HEK293 (cell line): Measurements from ENCODE around the gene REG3A.

ENCODE experiments used
- CTCF ChIP-seq: fragments of 450-650 bp; formaldehyde crosslinking; IDR thresholded peaks from 2 replicates; pipeline ENCODE4 v1.5.1; 2016; ENCODE audit warnings: missing biosample characterization, missing genetic modification characterization
- FEZF1 ChIP-seq: fragments of 450-650 bp; formaldehyde crosslinking; IDR thresholded peaks from 2 replicates; pipeline ENCODE4 v1.5.1; 2016; ENCODE audit warnings: missing biosample characterization, missing genetic modification characterization
- KLF10 ChIP-seq: fragments of 450-650 bp; IDR thresholded peaks from 2 replicates; pipeline ENCODE4 v1.5.1; 2018; ENCODE audit warnings: missing biosample characterization, mild to moderate bottlenecking, missing genetic modification characterization
- SCRT2 ChIP-seq: fragments of 450-650 bp; formaldehyde crosslinking; IDR thresholded peaks from 2 replicates; pipeline ENCODE4 v1.5.1; 2016; ENCODE audit warnings: missing biosample characterization, missing genetic modification characterization
- TCF7L2 ChIP-seq: IDR thresholded peaks from 2 replicates; pipeline ENCODE4 v1.6.1; 2011; ENCODE audit warnings: low read depth, mild to moderate bottlenecking, inconsistent platforms, low read length, moderate library complexity, borderline replicate concordance
- YY1 ChIP-seq: fragments of 450-650 bp; formaldehyde crosslinking; IDR thresholded peaks from 2 replicates; pipeline ENCODE4 v1.5.1; 2018; ENCODE audit warnings: missing biosample characterization, missing genetic modification characterization
- ZBTB21 ChIP-seq: fragments of 450-650 bp; formaldehyde crosslinking; IDR thresholded peaks from 2 replicates; pipeline ENCODE4 v1.5.1; 2017; ENCODE audit warnings: missing biosample characterization, missing genetic modification characterization
- ZBTB49 ChIP-seq: fragments of 450-650 bp; formaldehyde crosslinking; IDR thresholded peaks from 2 replicates; pipeline ENCODE4 v1.5.1; 2016; ENCODE audit warnings: missing biosample characterization, missing genetic modification characterization, low read depth
- ZNF121 ChIP-seq: fragments of 450-650 bp; formaldehyde crosslinking; IDR thresholded peaks from 2 replicates; pipeline ENCODE4 v1.5.1; 2016; ENCODE audit warnings: missing biosample characterization, missing genetic modification characterization
- ZNF23 ChIP-seq: fragments of 450-650 bp; formaldehyde crosslinking; IDR thresholded peaks from 2 replicates; pipeline ENCODE4 v1.5.1; 2016; ENCODE audit warnings: missing biosample characterization, missing genetic modification characterization, borderline replicate concordance
- ZNF274 ChIP-seq, 2 experiments: fragments of 200-500 bp in 1 of 2; fragments of 450-650 bp in 1 of 2; sonication (Bioruptor generic) in 1 of 2; formaldehyde crosslinking in 1 of 2; IDR thresholded peaks; 2 replicates each; pipeline versions ENCODE4 v1.5.1 to v1.6.1; 2014 to 2016; ENCODE audit warnings: borderline replicate concordance in 1 of 2, inconsistent platforms in 1 of 2, low read length in 1 of 2, missing biosample characterization in 1 of 2, missing genetic modification characterization in 1 of 2
- ZNF580 ChIP-seq: fragments of 450-650 bp; formaldehyde crosslinking; IDR thresholded peaks from 2 replicates; pipeline ENCODE4 v1.5.1; 2016; ENCODE audit warnings: missing biosample characterization, missing genetic modification characterization
- ZNF670 ChIP-seq: fragments of 450-650 bp; formaldehyde crosslinking; IDR thresholded peaks from 2 replicates; pipeline ENCODE4 v1.5.1; 2016; ENCODE audit warnings: missing biosample characterization, missing genetic modification characterization, low read depth
- ZNF677 ChIP-seq: fragments of 450-650 bp; IDR thresholded peaks from 2 replicates; pipeline ENCODE4 v1.5.0; 2018; ENCODE audit warnings: missing biosample characterization, mild to moderate bottlenecking, missing genetic modification characterization, moderate library complexity

GRCh38 chr2:79181617-79182016 lies 22.1 kb upstream of the REG3A start:
- TF ChIP-seq KLF10, result no peak
- no peak for TF ChIP-seq FEZF1 (tag by site-specific recombination)
- no peak for TF ChIP-seq ZNF670 (tag by site-specific recombination)
- TF ChIP-seq CTCF (tag by site-specific recombination), result no peak
- TF ChIP-seq ZNF677 (tag by site-specific recombination), result no peak
- no peak for TF ChIP-seq TCF7L2
- TF ChIP-seq ZNF23 (tag by site-specific recombination), result no peak
- TF ChIP-seq ZBTB49 (tag by site-specific recombination), result no peak
- TF ChIP-seq ZNF274 (IDR thresholded peaks at IDR 0.05; ENCODE audit: low read length), result no peak
- TF ChIP-seq ZNF274 (tag by site-specific recombination; IDR thresholded peaks at IDR 0.05; ENCODE audit: borderline replicate concordance), result no peak
- TF ChIP-seq ZNF121 (tag by site-specific recombination), result no peak
- no peak for TF ChIP-seq ZBTB21 (tag by site-specific recombination)
- no peak for TF ChIP-seq SCRT2
- no peak for TF ChIP-seq YY1 (tag by site-specific recombination)
- TF ChIP-seq ZNF580 (tag by site-specific recombination), result no peak
